Stimulated activated naive CD8-positive, alpha-beta T cell treated with anti-CD3 and anti-CD28 coated beads, Interleukin-15, amount 100 ng/mL, for 72 hours (primary cell): ENCODE measurements around the gene TEKTIP1.
"Not testable (repeated sequence)": the region's sequence is repeated elsewhere in the genome, so short reads cannot be mapped to it uniquely, and the experiment has no call there.

ENCODE experiments used
- ATAC-seq: fragments of 150-1000 bp; cut with Tn5 transposase; 2 replicates; pipeline ENCODE4 v1.10.0; 2021; ENCODE audit warnings: mild to moderate bottlenecking, moderate library complexity
- DNase-seq, 2 donors: peaks; one replicate each; pipeline ENCODE4 v3.0.0; 2021 to 2022
- H3K27ac Mint-ChIP-seq, 2 donors: one replicate each; pipeline ENCODE4 v1.8.0; 2022; ENCODE audit warnings: mild to moderate bottlenecking in 2 of 2, mixed read lengths in 2 of 2, moderate library complexity in 2 of 2
- H3K27me3 Mint-ChIP-seq: one replicate; pipeline ENCODE4 v1.8.0; 2022; ENCODE audit warnings: mixed read lengths
- H3K4me1 Mint-ChIP-seq: one replicate; pipeline ENCODE4 v1.8.0; 2022; ENCODE audit warnings: mild to moderate bottlenecking, mixed read lengths
- H3K4me3 Mint-ChIP-seq, 2 donors: one replicate each; pipeline ENCODE4 v1.8.0; 2022; ENCODE audit warnings: mild to moderate bottlenecking in 2 of 2, mixed read lengths in 2 of 2, moderate library complexity in 1 of 2
- H3K9me3 Mint-ChIP-seq, 2 donors: one replicate each; pipeline ENCODE4 v1.8.0; 2022; ENCODE audit warnings: mixed read lengths in 2 of 2

The TEKTIP1 gene

GRCh38 chr19:3504735-3505134, 34.2 kb upstream of the TEKTIP1 start:
- ATAC-seq (no peak), DNase-seq (no peak)
- Mint-ChIP-seq H3K9me3 (no peaks in the 10 kb centered on the region), H3K4me1 (peaks cover 48% of the 10 kb centered on the region), H3K27ac (no peak overlapping the region), H3K4me3 (peak overlapping the region; percentile 87 to 99), H3K27me3 (no peaks in the 10 kb centered on the region)

- Mint-ChIP-seq H3K4me1 (peaks cover 51% of the 10 kb centered on the region), H3K4me3 (peak within 1 kb of the TSS; percentile 96 to 99), H3K27ac (peak within 1 kb of the TSS; percentile 93 to 98), H3K9me3 (no peaks in the 10 kb centered on the region), H3K27me3 (no peaks in the 10 kb centered on the region)
- DNase-seq (peak; percentile 99 to 100), ATAC-seq (peak; percentile 94)
Observed at GRCh38 chr19:3505598-3506383, 33.2 kb upstream of the TEKTIP1 start, which contains the start of gene FZR1. Gene FZR1, plus strand, starts transcription at chr19:3506311. Its CDS starts 16,679 bp downstream, at chr19:3522990.

- H3K4me3 Mint-ChIP-seq: peak overlapping the region; percentile 96 to 99
- peaks cover 54% of the 10 kb centered on the region for H3K4me1 Mint-ChIP-seq
- H3K27ac Mint-ChIP-seq: peak overlapping the region; percentile 93 to 98
- peak in 1 of 2 donors; percentile 36 for DNase-seq
- no peaks in the 10 kb centered on the region for H3K9me3 Mint-ChIP-seq
- no peaks in the 10 kb centered on the region for H3K27me3 Mint-ChIP-seq
- ATAC-seq: no peak
Observed at GRCh38 chr19:3506384-3507340, 32.3 kb upstream of the TEKTIP1 start.

GRCh38 chr19:3507371-3508120, 31.4 kb upstream of the TEKTIP1 start:
- H3K9me3 Mint-ChIP-seq: no peaks in the 10 kb centered on the region
- no peaks in the 10 kb centered on the region for H3K27me3 Mint-ChIP-seq
- H3K27ac Mint-ChIP-seq: peak overlapping the region; percentile 93 to 98
- H3K4me1 Mint-ChIP-seq: peaks cover 63% of the 10 kb centered on the region
- DNase-seq (no peak), ATAC-seq (no peak)
- peak overlapping the region; percentile 96 to 99 for H3K4me3 Mint-ChIP-seq

GRCh38 chr19:3508121-3508661, 30.8 kb upstream of the TEKTIP1 start:
- H3K4me3 Mint-ChIP-seq: peak overlapping the region; percentile 47 to 55
- peak overlapping the region in 1 of 2 donors; percentile 19 for H3K27ac Mint-ChIP-seq
- not testable (repeated sequence) for H3K27me3 Mint-ChIP-seq, ATAC-seq, DNase-seq, H3K9me3 Mint-ChIP-seq
- H3K4me1 Mint-ChIP-seq: peaks cover 65% of the 10 kb centered on the region

GRCh38 chr19:3508771-3509535, 30.0 kb upstream of the TEKTIP1 start:
- Mint-ChIP-seq H3K9me3 (no peaks in the 10 kb centered on the region), H3K4me1 (peaks cover 71% of the 10 kb centered on the region)

GRCh38 chr19:3509566-3509989, 29.4 kb upstream of the TEKTIP1 start:
- no peaks in the 10 kb centered on the region for H3K9me3 Mint-ChIP-seq
- peak overlapping the region in 1 of 2 donors; percentile 7 for H3K27ac Mint-ChIP-seq
- DNase-seq: no peak
- H3K4me1 Mint-ChIP-seq: peaks cover 74% of the 10 kb centered on the region
- no peak for ATAC-seq
- no peaks in the 10 kb centered on the region for H3K27me3 Mint-ChIP-seq
- peak overlapping the region; percentile 53 to 55 for H3K4me3 Mint-ChIP-seq

More at GRCh38 chr19:3508771-3509535, 30.0 kb upstream of the TEKTIP1 start:
- DNase-seq (no peak), ATAC-seq (no peak)
- H3K27ac Mint-ChIP-seq: no peak overlapping the region
- peak overlapping the region; percentile 53 to 55 for H3K4me3 Mint-ChIP-seq
- H3K27me3 Mint-ChIP-seq: no peaks in the 10 kb centered on the region

GRCh38 chr19:3510727-3511126, 28.2 kb upstream of the TEKTIP1 start:
- no peaks in the 10 kb centered on the region for H3K27me3 Mint-ChIP-seq
- ATAC-seq (no peak), DNase-seq (no peak)
- peaks cover 80% of the 10 kb centered on the region for H3K4me1 Mint-ChIP-seq
- no peak overlapping the region for H3K27ac Mint-ChIP-seq
- H3K9me3 Mint-ChIP-seq: no peaks in the 10 kb centered on the region
- H3K4me3 Mint-ChIP-seq: no peak overlapping the region

GRCh38 chr19:3511506-3512251, 27.3 kb upstream of the TEKTIP1 start:
- H3K9me3 Mint-ChIP-seq: no peaks in the 10 kb centered on the region
- H3K4me3 Mint-ChIP-seq: no peak overlapping the region
- peaks cover 89% of the 10 kb centered on the region for H3K4me1 Mint-ChIP-seq
- H3K27me3 Mint-ChIP-seq: no peaks in the 10 kb centered on the region
- DNase-seq: no peak
- no peak for ATAC-seq
- peak overlapping the region in 1 of 2 donors; percentile 83 for H3K27ac Mint-ChIP-seq

GRCh38 chr19:3512562-3513228, 26.3 kb upstream of the TEKTIP1 start:
- ATAC-seq: no peak
- no peak for DNase-seq
- Mint-ChIP-seq H3K27me3 (no peaks in the 10 kb centered on the region), H3K9me3 (no peaks in the 10 kb centered on the region), H3K4me3 (no peak overlapping the region), H3K4me1 (peaks cover 86% of the 10 kb centered on the region), H3K27ac (no peak overlapping the region)

GRCh38 chr19:3513229-3514140, 25.5 kb upstream of the TEKTIP1 start:
- Mint-ChIP-seq H3K27me3 (no peaks in the 10 kb centered on the region), H3K9me3 (no peaks in the 10 kb centered on the region), H3K4me1 (peaks cover 86% of the 10 kb centered on the region), H3K27ac (no peak overlapping the region), H3K4me3 (no peak overlapping the region)
- no peak for ATAC-seq
- no peak for DNase-seq

- no peak overlapping the region for H3K4me3 Mint-ChIP-seq
Observed at GRCh38 chr19:3514930-3515329, 24.0 kb upstream of the TEKTIP1 start.

More at GRCh38 chr19:3514930-3515329, 24.0 kb upstream of the TEKTIP1 start:
- DNase-seq: no peak
- ATAC-seq: no peak
- Mint-ChIP-seq H3K9me3 (no peaks in the 10 kb centered on the region), H3K27me3 (no peaks in the 10 kb centered on the region), H3K4me1 (peaks cover 82% of the 10 kb centered on the region), H3K27ac (no peak overlapping the region)
